ENCODE data around the gene METRNL. TPM values are rescaled to one million over a fixed set of nuclear protein-coding genes. Genes with fewer than 3 reads are reported as not detected.

The METRNL gene
- total RNA-seq, 1 donor: 47.1 TPM

GRCh38 chr17:83104577-83105505 lies 25.4 kb downstream of the METRNL start:
- H3K4me3 ChIP-seq (ENCODE audit: low read depth, low read length): no peak overlapping the region
- TF ChIP-seq CTCF (IDR thresholded peaks at IDR 0.05; ENCODE audit: insufficient read depth, low read depth, low read length): no peak
- DNase-seq (ENCODE audit: low read depth): peak; percentile 53

GRCh38 chr17:83105512-83105911 lies 26.1 kb downstream of the METRNL start:
- peak; percentile 71 for DNase-seq (ENCODE audit: low read depth)
- no peak for TF ChIP-seq CTCF (IDR thresholded peaks at IDR 0.05; ENCODE audit: insufficient read depth, low read depth, low read length)
- no peak overlapping the region for H3K4me3 ChIP-seq (ENCODE audit: low read depth, low read length)

- TF ChIP-seq CTCF (IDR thresholded peaks at IDR 0.05; ENCODE audit: insufficient read depth, low read depth, low read length): no peak
- H3K4me3 ChIP-seq (ENCODE audit: low read depth, low read length): no peak overlapping the region
- DNase-seq (ENCODE audit: low read depth): no peak
Observed at GRCh38 chr17:83106056-83106588, 26.7 kb downstream of the METRNL start.

GRCh38 chr17:83106913-83107655 lies 27.7 kb downstream of the METRNL start:
- no peak overlapping the region for H3K4me3 ChIP-seq (ENCODE audit: low read depth, low read length)
- no peak for TF ChIP-seq CTCF (IDR thresholded peaks at IDR 0.05; ENCODE audit: insufficient read depth, low read depth, low read length)

GRCh38 chr17:83107656-83108048 lies 28.2 kb downstream of the METRNL start:
- no peak overlapping the region for H3K4me3 ChIP-seq (ENCODE audit: low read depth, low read length)
- TF ChIP-seq CTCF (IDR thresholded peaks at IDR 0.05; ENCODE audit: insufficient read depth, low read depth, low read length): no peak
- no peak for DNase-seq (ENCODE audit: low read depth)

More at GRCh38 chr17:83106913-83107655, 27.7 kb downstream of the METRNL start:
- DNase-seq (ENCODE audit: low read depth): peak; percentile 68

GRCh38 chr17:83108709-83109108 lies 29.3 kb downstream of the METRNL start:
- H3K4me3 ChIP-seq (ENCODE audit: low read depth, low read length): no peak overlapping the region
- DNase-seq (ENCODE audit: low read depth): no peak
- TF ChIP-seq CTCF (IDR thresholded peaks at IDR 0.05; ENCODE audit: insufficient read depth, low read depth, low read length): no peak
